Type B pancreatic cell (in vitro differentiated cells): ENCODE measurements around the gene PAQR5. TPM values are rescaled to one million over a fixed set of nuclear protein-coding genes. Genes with fewer than 3 reads are reported as not detected.
A peak's percentile ranks its signal among the peaks of the same experiment; 100 is the strongest.

Experiments
- DNase-seq: peaks from one replicate; pipeline ENCODE4 v3.0.0; 2021; ENCODE audit warnings: mixed read lengths; ENCODE audit not compliant: unreplicated experiment; ENCODE audit errors: extremely low spot score
- H3K27ac Mint-ChIP-seq: 2 replicates; pipeline ENCODE4 v1.8.0; 2021; ENCODE audit warnings: mild to moderate bottlenecking, mixed read lengths
- H3K27me3 Mint-ChIP-seq: 2 replicates; pipeline ENCODE4 v1.8.0; 2021; ENCODE audit warnings: mixed read lengths
- H3K36me3 Mint-ChIP-seq: 2 replicates; pipeline ENCODE4 v1.8.0; 2021; ENCODE audit warnings: mixed read lengths
- H3K4me1 Mint-ChIP-seq: one replicate; pipeline ENCODE4 v1.8.0; 2021; ENCODE audit warnings: mixed read lengths; ENCODE audit not compliant: unreplicated experiment
- H3K4me3 Mint-ChIP-seq: 2 replicates; pipeline ENCODE4 v1.8.0; 2021; ENCODE audit warnings: mild to moderate bottlenecking, mixed read lengths
- H3K9me3 Mint-ChIP-seq: 2 replicates; pipeline ENCODE4 v1.8.0; 2021; ENCODE audit warnings: mixed read lengths
- total RNA-seq: library from RNA; stranded (reverse); gene quantifications from 2 replicates; pipeline ENCODE4 v1.2.1, GENCODE V29; 2021; ENCODE audit warnings: low replicate concordance
- TF ChIP-seq, protein P1 (sequence below): fragments of 200-600 bp; sonication (generic); conservative IDR thresholded peaks from 2 replicates; pipeline ENCODE4 v1.5.0; 2021; ENCODE audit warnings: antibody characterized with exemption, mild to moderate bottlenecking

Gene PAQR5
- total RNA-seq, 1 donor from 2014 or later, result 7.8 TPM

GRCh38 chr15:69302929-69303328 lies 4.2 kb downstream of the PAQR5 start:
- peaks cover 10% of the 10 kb centered on the region for H3K4me1 Mint-ChIP-seq
- H3K27me3 Mint-ChIP-seq, result peaks cover 33% of the 10 kb centered on the region
- peaks cover 8% of the 10 kb centered on the region for H3K36me3 Mint-ChIP-seq
- H3K9me3 Mint-ChIP-seq, result no peaks in the 10 kb centered on the region
- TF ChIP-seq, protein P1, sequence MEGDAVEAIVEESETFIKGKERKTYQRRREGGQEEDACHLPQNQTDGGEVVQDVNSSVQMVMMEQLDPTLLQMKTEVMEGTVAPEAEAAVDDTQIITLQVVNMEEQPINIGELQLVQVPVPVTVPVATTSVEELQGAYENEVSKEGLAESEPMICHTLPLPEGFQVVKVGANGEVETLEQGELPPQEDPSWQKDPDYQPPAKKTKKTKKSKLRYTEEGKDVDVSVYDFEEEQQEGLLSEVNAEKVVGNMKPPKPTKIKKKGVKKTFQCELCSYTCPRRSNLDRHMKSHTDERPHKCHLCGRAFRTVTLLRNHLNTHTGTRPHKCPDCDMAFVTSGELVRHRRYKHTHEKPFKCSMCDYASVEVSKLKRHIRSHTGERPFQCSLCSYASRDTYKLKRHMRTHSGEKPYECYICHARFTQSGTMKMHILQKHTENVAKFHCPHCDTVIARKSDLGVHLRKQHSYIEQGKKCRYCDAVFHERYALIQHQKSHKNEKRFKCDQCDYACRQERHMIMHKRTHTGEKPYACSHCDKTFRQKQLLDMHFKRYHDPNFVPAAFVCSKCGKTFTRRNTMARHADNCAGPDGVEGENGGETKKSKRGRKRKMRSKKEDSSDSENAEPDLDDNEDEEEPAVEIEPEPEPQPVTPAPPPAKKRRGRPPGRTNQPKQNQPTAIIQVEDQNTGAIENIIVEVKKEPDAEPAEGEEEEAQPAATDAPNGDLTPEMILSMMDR, result no peak
- H3K4me3 Mint-ChIP-seq, result no peak overlapping the region
- H3K27ac Mint-ChIP-seq, result no peak overlapping the region
- no peak for DNase-seq

GRCh38 chr15:69303337-69304181 lies 4.8 kb downstream of the PAQR5 start:
- no peak overlapping the region for H3K27ac Mint-ChIP-seq
- peaks cover 10% of the 10 kb centered on the region for H3K4me1 Mint-ChIP-seq
- H3K27me3 Mint-ChIP-seq, result peaks cover 28% of the 10 kb centered on the region
- TF ChIP-seq, protein P1, result peak; percentile 31
- no peaks in the 10 kb centered on the region for H3K9me3 Mint-ChIP-seq
- DNase-seq, result no peak
- H3K4me3 Mint-ChIP-seq, result no peak overlapping the region
- peaks cover 8% of the 10 kb centered on the region for H3K36me3 Mint-ChIP-seq

DNA sequence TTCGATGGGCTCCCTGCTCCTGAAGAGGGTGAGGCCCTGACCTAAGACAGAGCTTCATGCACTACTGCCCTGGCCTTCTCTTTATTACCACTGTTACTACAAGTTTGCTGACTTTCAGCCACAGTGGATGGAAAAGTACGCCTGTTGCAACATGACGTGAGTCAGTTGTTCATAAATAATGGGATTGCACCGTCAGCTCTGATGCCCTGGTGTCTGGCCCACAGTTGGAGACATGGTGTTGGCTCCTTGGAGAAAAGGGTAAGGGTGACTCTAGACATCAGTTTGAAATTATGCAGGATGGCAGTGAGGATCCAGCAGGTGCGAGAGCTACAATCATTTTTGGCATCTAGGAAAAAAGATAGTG lies 5.5 kb downstream of the PAQR5 start:
- Mint-ChIP-seq H3K27ac (no peak overlapping the region), H3K36me3 (peaks cover 8% of the 10 kb centered on the region), H3K4me3 (peak overlapping the region; percentile 49), H3K27me3 (peaks cover 27% of the 10 kb centered on the region), H3K4me1 (peaks cover 10% of the 10 kb centered on the region), H3K9me3 (no peaks in the 10 kb centered on the region)
- DNase-seq, result no peak
- TF ChIP-seq, protein P1, result no peak

DNA sequence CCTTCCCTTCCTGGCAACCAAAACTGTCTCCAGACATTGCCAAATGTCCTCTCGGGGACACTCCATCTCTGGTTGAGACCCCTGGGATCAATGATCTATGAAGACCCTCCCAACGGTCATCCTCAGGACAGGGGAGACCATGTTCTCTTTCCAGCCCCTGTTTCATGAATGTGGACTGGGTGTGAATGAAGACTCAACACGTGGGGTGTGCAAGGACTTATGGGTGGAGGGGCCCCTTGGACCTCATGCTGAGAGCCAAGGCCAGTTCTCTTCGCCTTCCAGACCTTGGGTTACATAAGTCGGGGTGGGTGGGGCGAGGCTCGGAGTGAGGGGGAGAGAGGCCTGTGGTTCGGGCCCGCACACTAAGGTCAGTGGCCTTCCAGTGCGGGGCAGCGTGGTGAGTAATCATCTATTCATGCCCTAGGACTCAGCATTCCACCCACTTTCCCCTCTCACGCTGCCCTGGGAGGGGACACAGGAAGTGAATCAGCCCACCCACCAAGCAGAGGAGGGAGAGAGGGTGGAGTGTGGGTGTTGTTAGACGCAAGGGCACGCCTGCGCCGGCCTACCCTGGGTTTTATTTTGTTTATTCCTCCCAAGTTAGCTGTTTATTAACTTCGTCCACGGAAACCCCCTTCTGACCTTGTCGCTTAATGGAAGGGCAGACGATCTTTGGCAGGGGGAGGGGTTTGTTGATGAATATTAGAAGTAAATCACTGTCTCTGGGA lies 6.7 kb downstream of the PAQR5 start:
- Mint-ChIP-seq H3K27ac (peak overlapping the region; percentile 21), H3K36me3 (peaks cover 8% of the 10 kb centered on the region), H3K4me3 (no peak overlapping the region), H3K27me3 (peaks cover 18% of the 10 kb centered on the region), H3K9me3 (no peaks in the 10 kb centered on the region), H3K4me1 (peaks cover 10% of the 10 kb centered on the region)
- TF ChIP-seq, protein P1, result no peak
- DNase-seq, result no peak

GRCh38 chr15:69305933-69306568 lies 7.3 kb downstream of the PAQR5 start:
- no peaks in the 10 kb centered on the region for H3K9me3 Mint-ChIP-seq
- H3K36me3 Mint-ChIP-seq, result peaks cover 8% of the 10 kb centered on the region
- DNase-seq, result no peak
- H3K4me1 Mint-ChIP-seq, result peaks cover 11% of the 10 kb centered on the region
- peaks cover 14% of the 10 kb centered on the region for H3K27me3 Mint-ChIP-seq
- TF ChIP-seq, protein P1, result no peak
- H3K4me3 Mint-ChIP-seq, result no peak overlapping the region
- peak overlapping the region; percentile 21 for H3K27ac Mint-ChIP-seq
